Activated CD4-positive, alpha-beta T cell treated with anti-CD3 and anti-CD28 coated beads for 1 hour (primary cell): ENCODE data around the gene PDCD2L.
"Not testable (repeated sequence)": the region's sequence is repeated elsewhere in the genome, so short reads cannot be mapped to it uniquely, and the experiment has no call there.

Source experiments
- DNase-seq: peaks from one replicate; pipeline ENCODE4 v3.0.0-alpha.2; 2020

Gene PDCD2L

GRCh38 chr19:34426096-34426661, 22.0 kb downstream of the PDCD2L start:
- no peak for DNase-seq

GRCh38 chr19:34428549-34429285, 24.5 kb downstream of the PDCD2L start:
- peak; percentile 9 for DNase-seq

GRCh38 chr19:34429553-34429952, 25.4 kb downstream of the PDCD2L start:
- DNase-seq = no peak

- DNase-seq = no peak
Observed at GRCh38 chr19:34430738-34431625, 26.8 kb downstream of the PDCD2L start.

- DNase-seq = no peak
Observed at GRCh38 chr19:34431681-34432402, 27.6 kb downstream of the PDCD2L start.

GRCh38 chr19:34432797-34433196, 28.6 kb downstream of the PDCD2L start:
- DNase-seq = no peak

GRCh38 chr19:34436716-34437115, 32.5 kb downstream of the PDCD2L start:
- DNase-seq = no peak

GRCh38 chr19:34448191-34448590, 44.0 kb downstream of the PDCD2L start:
- DNase-seq = no peak

- DNase-seq = no peak
Observed at GRCh38 chr19:34452723-34453122, 48.5 kb downstream of the PDCD2L start.

- DNase-seq = no peak
Observed at GRCh38 chr19:34454091-34454490, 49.9 kb downstream of the PDCD2L start.

GRCh38 chr19:34454685-34455084, 50.5 kb downstream of the PDCD2L start:
- no peak for DNase-seq

- DNase-seq = not testable (repeated sequence)
Observed at GRCh38 chr19:34455783-34456480, 51.7 kb downstream of the PDCD2L start.

GRCh38 chr19:34457446-34457845, 53.2 kb downstream of the PDCD2L start:
- DNase-seq = no peak

GRCh38 chr19:34458677-34459076, 54.5 kb downstream of the PDCD2L start:
- DNase-seq = no peak

GRCh38 chr19:34459614-34460013, 55.4 kb downstream of the PDCD2L start:
- no peak for DNase-seq

- DNase-seq = no peak
Observed at GRCh38 chr19:34461375-34462100, 57.3 kb downstream of the PDCD2L start.

- not testable (repeated sequence) for DNase-seq
Observed at GRCh38 chr19:34464785-34465184, 60.6 kb downstream of the PDCD2L start.

- DNase-seq = no peak
Observed at GRCh38 chr19:34468409-34468808, 64.2 kb downstream of the PDCD2L start.

- not testable (repeated sequence) for DNase-seq
Observed at GRCh38 chr19:34469026-34469425, 64.8 kb downstream of the PDCD2L start.

GRCh38 chr19:34471906-34472700, 67.9 kb downstream of the PDCD2L start:
- no peak for DNase-seq
